HCT116 (cell line): ENCODE data around the gene WDR27.

Experiments
- ZFX ChIP-seq: fragments of 450-650 bp; IDR thresholded peaks from 2 replicates; pipeline ENCODE4 v1.6.1; 2017
- TF ChIP-seq, protein P1 (sequence below), 3 experiments: fragments of 200-600 bp in 1 of 3; sonication (generic) in 1 of 3; IDR thresholded peaks in 2 of 3; conservative IDR thresholded peaks in 1 of 3; 2 replicates each; pipeline ENCODE4 v1.5.1; 2012 to 2017; ENCODE audit warnings: low read depth in 2 of 3, low read length in 2 of 3, antibody characterized with exemption in 1 of 3, borderline replicate concordance in 1 of 3, control low read depth in 1 of 3, mild to moderate bottlenecking in 1 of 3, mixed read lengths in 1 of 3, mixed run types in 1 of 3, moderate library complexity in 1 of 3; ENCODE audit not compliant: insufficient read depth in 1 of 3
- TF ChIP-seq, protein P2 (sequence below): IDR thresholded peaks from 2 replicates; pipeline ENCODE4 v1.6.1; 2012

DNA sequence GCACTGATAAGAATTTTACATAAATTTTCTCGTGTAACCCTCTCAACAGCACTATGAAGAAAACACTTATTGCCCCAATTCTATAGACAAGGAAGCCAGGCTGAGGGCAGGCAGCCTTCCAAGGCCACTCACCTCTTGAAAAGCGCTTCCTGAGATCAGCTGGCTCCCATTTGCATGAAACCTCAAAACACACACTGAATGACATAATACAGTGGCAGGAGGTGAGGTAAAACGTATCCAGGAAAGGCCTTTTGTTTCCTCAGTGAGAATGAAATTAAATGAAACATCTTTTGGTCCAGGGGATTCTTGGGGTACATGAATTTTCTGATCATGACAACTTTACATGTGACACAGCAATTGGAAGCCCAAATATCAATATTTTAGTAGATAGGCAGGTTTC, 112.5 kb downstream of the WDR27 start:
- TF ChIP-seq, protein P1, sequence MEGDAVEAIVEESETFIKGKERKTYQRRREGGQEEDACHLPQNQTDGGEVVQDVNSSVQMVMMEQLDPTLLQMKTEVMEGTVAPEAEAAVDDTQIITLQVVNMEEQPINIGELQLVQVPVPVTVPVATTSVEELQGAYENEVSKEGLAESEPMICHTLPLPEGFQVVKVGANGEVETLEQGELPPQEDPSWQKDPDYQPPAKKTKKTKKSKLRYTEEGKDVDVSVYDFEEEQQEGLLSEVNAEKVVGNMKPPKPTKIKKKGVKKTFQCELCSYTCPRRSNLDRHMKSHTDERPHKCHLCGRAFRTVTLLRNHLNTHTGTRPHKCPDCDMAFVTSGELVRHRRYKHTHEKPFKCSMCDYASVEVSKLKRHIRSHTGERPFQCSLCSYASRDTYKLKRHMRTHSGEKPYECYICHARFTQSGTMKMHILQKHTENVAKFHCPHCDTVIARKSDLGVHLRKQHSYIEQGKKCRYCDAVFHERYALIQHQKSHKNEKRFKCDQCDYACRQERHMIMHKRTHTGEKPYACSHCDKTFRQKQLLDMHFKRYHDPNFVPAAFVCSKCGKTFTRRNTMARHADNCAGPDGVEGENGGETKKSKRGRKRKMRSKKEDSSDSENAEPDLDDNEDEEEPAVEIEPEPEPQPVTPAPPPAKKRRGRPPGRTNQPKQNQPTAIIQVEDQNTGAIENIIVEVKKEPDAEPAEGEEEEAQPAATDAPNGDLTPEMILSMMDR (IDR thresholded peaks at IDR 0.05 in 2 of 3, conservative IDR thresholded peaks at IDR 0.05 in 1 of 3; ENCODE audit: borderline replicate concordance in 1 of 3, insufficient read depth in 1 of 3, low read depth in 2 of 3, low read length in 2 of 3) = no peak
- no peak for TF ChIP-seq ZFX
- TF ChIP-seq, protein P2, sequence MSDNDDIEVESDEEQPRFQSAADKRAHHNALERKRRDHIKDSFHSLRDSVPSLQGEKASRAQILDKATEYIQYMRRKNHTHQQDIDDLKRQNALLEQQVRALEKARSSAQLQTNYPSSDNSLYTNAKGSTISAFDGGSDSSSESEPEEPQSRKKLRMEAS = no peak
